Caki2 (cell line): Measurements from ENCODE around the gene CORO7. TPM values are rescaled to one million over a fixed set of nuclear protein-coding genes. Genes with fewer than 3 reads are reported as not detected.

ENCODE experiments used
- DNase-seq: peaks from one replicate; pipeline ENCODE4 v3.0.0-alpha.2; 2015; ENCODE audit warnings: low read depth
- in situ Hi-C: cut with HindIII; loops from 2 replicates; pipeline ENCODE4 v1.10.0; 2016; ENCODE audit warnings: low sequenced_read_pairs, low pct_unique_long_range_greater_than_20kb, mixed read lengths
- total RNA-seq: library from RNA; depleted of rRNA; stranded (reverse); fragments of >200 nt; shearing (Covaris generic); gene quantifications from 2 replicates; pipeline ENCODE4 v1.2.3, GENCODE V29; 2014; ENCODE audit warnings: low replicate concordance

Gene CORO7
- total RNA-seq, 1 experiment from 2014 or later: 31.7 TPM

- DNase-seq: no peak
- in situ Hi-C loops: no loop called here
These were observed 14.6 kb upstream of the CORO7 start for GRCh38 chr16:4431023-4431422.

GRCh38 chr16:4428500-4428899 is 12.1 kb upstream of the CORO7 start:
- in situ Hi-C loops: no loop called here
- no peak for DNase-seq

DNA sequence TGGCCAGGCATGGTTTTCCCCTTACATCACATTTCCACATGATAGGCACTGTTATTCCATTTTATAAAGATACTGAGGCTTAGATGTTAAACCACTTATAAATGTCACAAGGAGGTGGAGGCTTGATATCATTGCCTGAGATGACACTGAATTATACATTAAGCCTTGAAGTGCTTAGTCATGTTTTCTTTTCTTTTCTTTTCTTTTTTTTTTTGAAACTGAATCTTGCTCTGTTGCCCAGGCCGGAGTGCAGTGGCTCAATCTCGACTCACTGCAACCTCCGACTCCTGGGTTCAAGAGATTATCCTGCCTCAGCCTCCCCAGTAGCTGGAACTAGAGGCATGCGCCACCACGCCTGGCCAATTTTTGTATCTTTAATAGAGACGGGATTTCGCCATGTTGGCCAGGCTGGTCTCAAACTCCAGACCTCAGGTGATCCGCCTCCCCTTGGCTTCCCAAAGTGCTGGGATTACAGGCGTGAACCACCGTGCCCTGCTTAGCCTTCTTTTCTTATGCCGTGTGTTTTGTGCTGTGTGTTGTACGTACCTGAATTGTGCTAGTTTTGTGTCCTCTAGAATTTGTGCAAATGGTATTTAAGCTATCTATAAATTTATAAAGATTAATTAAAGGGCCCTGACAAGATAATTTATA is 10.5 kb upstream of the CORO7 start:
- peak; percentile 27 for DNase-seq
- in situ Hi-C loops: no loop called here

GRCh38 chr16:4426021-4426684 is 9.8 kb upstream of the CORO7 start:
- DNase-seq: no peak
- in situ Hi-C loops: no loop called here

GRCh38 chr16:4425378-4426020 is 9.1 kb upstream of the CORO7 start, which contains the start of gene DNAJA3:
Gene DNAJA3, plus strand, starts transcription at chr16:4425868. Its CDS starts 14 bp downstream, at chr16:4425882.
- in situ Hi-C loops: no loop called here
- DNase-seq: peak; percentile 97

DNA sequence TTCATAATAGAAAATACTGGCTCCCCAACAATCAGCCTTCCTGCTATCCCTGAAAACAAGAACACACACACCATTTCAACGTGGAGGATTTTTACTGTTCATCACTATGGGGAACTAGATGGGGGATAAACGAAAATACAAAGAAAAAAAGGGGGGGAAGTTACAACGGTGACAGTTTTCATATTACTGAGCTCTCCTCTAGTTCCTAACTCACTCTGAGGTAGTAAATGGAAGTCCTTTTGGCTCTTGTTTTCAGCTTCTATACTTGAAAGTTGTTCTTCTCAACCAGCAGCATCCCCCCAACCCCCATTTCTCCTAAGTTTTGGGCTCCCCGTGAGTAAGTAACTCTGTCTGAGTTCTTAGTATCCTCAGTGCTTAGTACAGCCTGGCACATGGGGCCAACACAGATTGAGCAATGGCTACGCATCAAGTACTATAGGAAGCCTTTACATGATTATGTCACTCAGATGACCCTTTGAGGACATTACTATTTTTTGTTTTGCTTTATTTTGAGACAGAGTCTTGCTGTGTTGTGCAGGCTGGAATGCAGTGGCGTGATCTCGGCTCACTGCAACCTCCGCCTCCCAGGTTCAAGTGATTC is 4.2 kb upstream of the CORO7 start:
- in situ Hi-C loops: no loop called here
- no peak for DNase-seq

DNA sequence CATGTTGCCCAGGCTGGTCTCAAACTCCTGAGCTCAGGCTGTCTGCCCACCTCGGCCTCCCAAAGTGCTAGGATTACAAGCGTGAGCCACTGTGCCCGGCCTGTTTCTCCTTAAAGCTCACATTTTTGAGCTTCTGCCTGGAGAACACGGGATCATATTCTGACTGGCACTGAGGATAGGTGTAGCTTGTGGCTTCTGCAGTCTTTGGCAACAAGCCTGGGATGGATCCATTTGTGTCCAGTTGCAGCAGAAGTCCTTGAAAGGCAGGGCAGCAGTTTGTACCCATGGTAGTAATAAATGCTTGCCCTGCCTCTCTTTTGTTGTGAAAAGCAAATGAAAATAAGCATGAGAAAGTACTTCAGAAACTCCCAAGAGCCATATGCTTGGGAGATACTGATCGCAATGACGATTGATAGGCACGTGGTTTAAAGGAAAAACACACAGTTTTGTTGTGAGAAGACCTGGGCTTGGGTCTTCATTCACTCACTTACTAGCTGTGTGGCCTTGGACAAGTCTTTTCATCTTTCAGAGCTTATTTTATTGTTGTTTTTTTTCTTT is 3.1 kb upstream of the CORO7 start:
- DNase-seq: no peak
- in situ Hi-C loops: no loop called here

DNA sequence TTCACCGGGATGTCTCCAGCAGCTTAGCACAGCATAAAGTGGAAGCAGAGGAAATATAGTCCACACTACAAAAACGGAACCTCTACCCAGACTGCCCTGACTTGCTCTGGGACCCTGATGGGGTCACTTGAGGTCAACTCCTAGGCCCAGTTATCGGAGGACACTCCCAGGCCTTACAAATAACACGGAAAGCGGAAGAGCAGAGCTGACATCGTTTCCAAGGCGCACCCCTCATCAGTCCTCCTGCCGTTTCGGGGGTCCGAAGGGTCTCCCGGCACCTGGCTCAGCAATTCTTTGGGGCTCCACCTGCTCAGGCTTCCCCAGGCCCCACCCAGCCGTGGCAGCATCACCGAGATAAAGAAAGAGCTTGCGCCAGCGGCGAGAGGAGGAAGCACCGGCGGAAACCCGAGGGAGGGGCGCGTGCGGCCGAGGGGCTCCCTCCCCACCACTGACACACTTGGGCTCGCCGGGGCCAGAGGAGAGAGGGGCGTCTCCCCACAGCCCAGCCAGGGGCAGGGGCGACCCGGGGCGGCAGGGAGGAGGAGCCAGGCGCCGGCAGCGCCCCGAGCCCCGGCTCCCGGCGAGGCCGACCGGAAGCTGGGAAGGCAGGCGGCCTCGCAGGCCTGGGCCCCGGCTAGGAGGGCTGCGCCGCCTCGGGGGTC is 727 bp downstream of the CORO7 start:
- in situ Hi-C loops: no loop called here
- DNase-seq: peak; percentile 51

- in situ Hi-C loops: no loop called here
- DNase-seq: no peak
These were observed 2.0 kb downstream of the CORO7 start for GRCh38 chr16:4414187-4414917.

DNA sequence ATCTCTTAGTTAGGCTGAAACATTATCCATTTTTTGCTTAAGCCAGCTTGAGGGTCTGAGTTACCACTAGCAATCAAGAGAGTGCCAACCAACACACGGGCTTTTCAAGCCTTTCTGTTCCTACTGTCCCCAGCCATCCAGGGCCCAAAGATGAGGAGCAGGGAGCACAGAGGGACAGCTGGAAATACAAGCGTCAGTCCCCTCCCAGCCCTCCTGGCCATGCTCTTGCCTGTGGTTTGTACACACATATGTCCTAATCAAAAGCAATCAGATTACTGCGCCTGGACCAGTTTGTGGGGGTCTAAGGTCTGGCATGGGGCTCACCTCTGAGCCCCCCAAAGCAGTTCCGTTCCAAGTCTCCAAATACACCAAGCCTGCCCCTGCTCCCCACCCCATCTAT is 3.5 kb downstream of the CORO7 start:
- no peak for DNase-seq
- in situ Hi-C loops: no loop called here

DNA sequence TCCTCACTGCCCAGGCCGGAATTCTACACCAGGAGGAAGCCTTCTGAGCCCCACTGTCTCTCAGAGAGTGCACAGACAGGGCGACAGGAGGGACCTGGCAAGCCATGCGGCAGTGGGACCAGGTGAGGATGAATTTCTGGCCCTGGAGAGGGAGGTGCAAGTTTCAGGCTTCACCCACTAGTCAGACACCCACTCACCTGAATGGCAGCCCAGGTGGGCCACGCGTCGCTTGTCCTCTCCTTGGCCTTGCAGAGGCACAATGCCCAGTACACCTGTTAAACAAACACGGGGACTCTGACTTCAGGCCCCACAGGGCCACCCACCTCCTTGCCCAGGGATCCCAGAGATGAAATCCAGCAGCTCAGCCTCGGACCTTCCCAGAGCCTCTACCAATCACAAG is 4.2 kb downstream of the CORO7 start:
- no peak for DNase-seq
- in situ Hi-C loops: no loop called here

DNA sequence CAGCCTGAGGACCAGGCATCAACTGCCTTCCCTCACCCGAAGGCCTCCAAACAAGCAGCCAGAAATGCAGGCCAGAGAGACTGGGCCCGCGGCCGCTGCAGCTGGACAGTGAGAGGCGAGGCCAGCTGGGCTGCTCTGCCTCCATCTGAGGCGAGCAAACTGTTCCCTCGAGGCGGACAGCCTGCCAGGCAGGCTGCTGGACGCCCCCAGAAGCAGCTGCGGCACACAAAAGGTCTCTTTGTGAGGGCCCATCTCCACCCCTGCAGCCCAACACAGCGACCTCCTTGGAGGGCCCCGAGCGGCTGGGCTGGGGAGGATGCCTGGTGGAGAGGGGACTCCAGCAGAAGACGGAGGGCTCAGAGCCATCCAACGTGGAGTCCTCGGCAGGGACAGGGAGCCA is 4.7 kb downstream of the CORO7 start:
- in situ Hi-C loops: no loop called here
- DNase-seq: no peak

GRCh38 chr16:4410335-4411075 is 5.9 kb downstream of the CORO7 start:
- in situ Hi-C loops: no loop called here
- DNase-seq: no peak

GRCh38 chr16:4409081-4409932 is 7.1 kb downstream of the CORO7 start:
- DNase-seq: no peak
- in situ Hi-C loops: no loop called here

GRCh38 chr16:4408323-4408690 is 8.1 kb downstream of the CORO7 start:
- no peak for DNase-seq
- in situ Hi-C loops: no loop called here

DNA sequence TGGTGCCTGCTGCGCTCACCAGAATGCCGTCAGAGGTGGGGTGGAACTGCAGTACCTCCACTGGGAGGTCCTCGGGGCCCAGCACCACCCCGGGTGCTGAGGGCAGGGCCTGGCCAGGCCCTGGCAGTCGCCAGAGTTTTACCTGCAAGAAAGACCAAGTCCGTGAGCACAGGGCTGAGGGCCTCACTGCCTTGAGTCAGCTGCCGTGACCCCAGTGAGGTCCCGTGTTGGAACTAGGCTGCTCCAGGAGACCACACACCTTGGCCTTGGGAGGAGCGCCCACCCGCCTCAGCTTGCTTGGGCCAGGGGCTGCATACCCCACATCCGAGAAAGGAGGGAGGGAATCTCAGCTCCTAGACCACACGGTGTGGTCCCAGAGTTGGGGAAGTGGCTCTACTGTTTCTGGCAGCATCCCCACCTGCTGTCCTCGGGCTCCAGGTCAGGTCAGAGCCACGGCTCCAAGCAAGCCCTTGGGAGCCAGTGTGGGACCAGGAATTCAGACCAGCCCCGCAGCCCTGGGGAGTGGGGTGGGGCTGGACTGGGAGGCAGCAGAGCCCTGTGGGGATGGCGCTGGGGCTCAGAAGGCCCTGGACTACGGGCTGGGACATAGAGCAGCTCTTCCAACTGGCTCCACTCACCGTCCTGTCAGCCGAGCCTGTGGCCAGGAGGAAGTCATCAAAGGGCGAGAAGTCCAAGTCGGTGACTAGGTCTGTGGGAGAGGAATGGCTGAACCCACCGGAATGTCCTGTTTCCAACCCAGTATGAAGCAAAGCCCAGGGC is 8.7 kb downstream of the CORO7 start:
- no peak for DNase-seq

More for the DNA sequence above, 8.7 kb downstream of the CORO7 start:
- in situ Hi-C loops: no loop called here
